Lower leg skin (tissue), 3 donors: ENCODE results near the gene IPO9.

ENCODE experiments used
- POLR2A ChIP-seq, 2 donors: fragments of 450-650 bp; IDR thresholded peaks; one replicate each; pipeline ENCODE4 v1.6.1; 2016 to 2017; ENCODE audit warnings: antibody characterized with exemption in 2 of 2, mild to moderate bottlenecking in 1 of 2, moderate library complexity in 1 of 2
- TF ChIP-seq, protein P1 (sequence below), 3 donors: fragments of 450-650 bp; IDR thresholded peaks; one replicate each; pipeline ENCODE4 v1.5.1; 2016; ENCODE audit warnings: antibody characterized with exemption in 3 of 3, mild to moderate bottlenecking in 3 of 3, moderate library complexity in 2 of 3

GRCh38 chr1:201882665-201883132 lies 53.7 kb downstream of the IPO9 start:
- TF ChIP-seq, protein P1, sequence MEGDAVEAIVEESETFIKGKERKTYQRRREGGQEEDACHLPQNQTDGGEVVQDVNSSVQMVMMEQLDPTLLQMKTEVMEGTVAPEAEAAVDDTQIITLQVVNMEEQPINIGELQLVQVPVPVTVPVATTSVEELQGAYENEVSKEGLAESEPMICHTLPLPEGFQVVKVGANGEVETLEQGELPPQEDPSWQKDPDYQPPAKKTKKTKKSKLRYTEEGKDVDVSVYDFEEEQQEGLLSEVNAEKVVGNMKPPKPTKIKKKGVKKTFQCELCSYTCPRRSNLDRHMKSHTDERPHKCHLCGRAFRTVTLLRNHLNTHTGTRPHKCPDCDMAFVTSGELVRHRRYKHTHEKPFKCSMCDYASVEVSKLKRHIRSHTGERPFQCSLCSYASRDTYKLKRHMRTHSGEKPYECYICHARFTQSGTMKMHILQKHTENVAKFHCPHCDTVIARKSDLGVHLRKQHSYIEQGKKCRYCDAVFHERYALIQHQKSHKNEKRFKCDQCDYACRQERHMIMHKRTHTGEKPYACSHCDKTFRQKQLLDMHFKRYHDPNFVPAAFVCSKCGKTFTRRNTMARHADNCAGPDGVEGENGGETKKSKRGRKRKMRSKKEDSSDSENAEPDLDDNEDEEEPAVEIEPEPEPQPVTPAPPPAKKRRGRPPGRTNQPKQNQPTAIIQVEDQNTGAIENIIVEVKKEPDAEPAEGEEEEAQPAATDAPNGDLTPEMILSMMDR (IDR thresholded peaks at IDR 0.05), result no peak
- TF ChIP-seq POLR2A (IDR thresholded peaks at IDR 0.05), result no peak
